GM20000 (cell line): ENCODE measurements around the gene RASA2.

Source experiments
- DNase-seq: peaks from one replicate; pipeline ENCODE4 v3.0.0; 2012; ENCODE audit warnings: low spot score
- TF ChIP-seq, protein P1 (sequence below): IDR thresholded peaks from 2 replicates; pipeline ENCODE4 v1.5.1; 2012; ENCODE audit warnings: mild to moderate bottlenecking, control low read depth; ENCODE audit errors: extremely low read depth, missing control alignments

The RASA2 gene

DNA sequence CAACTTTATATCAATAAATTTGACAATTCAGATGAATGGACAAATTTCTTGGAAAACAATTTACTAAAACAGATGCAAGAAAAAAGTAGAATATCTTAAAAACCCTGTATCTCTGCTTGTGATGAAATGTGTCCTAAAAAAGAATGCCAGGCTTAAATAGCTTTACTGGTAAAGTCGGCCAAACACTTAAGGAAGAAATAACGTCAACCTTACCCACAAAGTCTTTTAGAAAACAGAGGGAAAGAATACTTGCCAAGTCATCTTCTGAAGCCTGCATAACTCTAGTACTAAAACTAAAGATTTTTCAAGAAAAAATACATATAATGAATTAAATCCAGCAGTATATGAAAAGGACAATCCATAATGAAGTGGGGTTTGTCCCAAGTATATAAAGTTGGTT is 111.1 kb downstream of the RASA2 start:
- TF ChIP-seq, protein P1, sequence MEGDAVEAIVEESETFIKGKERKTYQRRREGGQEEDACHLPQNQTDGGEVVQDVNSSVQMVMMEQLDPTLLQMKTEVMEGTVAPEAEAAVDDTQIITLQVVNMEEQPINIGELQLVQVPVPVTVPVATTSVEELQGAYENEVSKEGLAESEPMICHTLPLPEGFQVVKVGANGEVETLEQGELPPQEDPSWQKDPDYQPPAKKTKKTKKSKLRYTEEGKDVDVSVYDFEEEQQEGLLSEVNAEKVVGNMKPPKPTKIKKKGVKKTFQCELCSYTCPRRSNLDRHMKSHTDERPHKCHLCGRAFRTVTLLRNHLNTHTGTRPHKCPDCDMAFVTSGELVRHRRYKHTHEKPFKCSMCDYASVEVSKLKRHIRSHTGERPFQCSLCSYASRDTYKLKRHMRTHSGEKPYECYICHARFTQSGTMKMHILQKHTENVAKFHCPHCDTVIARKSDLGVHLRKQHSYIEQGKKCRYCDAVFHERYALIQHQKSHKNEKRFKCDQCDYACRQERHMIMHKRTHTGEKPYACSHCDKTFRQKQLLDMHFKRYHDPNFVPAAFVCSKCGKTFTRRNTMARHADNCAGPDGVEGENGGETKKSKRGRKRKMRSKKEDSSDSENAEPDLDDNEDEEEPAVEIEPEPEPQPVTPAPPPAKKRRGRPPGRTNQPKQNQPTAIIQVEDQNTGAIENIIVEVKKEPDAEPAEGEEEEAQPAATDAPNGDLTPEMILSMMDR = no peak

DNA sequence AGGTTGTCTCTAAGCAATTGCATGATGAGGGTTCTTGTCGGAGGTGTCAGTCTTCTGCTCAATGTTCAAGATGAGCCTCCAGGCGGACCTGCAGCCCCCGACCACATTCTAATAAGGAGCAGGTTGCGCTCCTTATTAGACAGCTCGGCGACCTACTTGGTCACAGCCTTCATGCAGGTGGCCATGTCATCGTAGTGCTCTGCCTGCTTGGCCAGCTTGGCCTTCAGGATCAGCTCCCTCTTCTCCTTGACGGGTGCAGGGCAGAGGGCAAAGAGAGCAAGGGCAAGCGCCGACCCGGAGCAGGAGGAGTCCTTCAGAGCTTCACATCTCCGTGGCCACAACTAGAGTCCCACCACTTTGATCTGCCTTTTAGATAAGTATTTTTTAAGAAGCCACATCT is 113.5 kb downstream of the RASA2 start:
- DNase-seq = no peak
- TF ChIP-seq, protein P1 = no peak

More for the DNA sequence above, 111.1 kb downstream of the RASA2 start:
- no peak for DNase-seq

DNA sequence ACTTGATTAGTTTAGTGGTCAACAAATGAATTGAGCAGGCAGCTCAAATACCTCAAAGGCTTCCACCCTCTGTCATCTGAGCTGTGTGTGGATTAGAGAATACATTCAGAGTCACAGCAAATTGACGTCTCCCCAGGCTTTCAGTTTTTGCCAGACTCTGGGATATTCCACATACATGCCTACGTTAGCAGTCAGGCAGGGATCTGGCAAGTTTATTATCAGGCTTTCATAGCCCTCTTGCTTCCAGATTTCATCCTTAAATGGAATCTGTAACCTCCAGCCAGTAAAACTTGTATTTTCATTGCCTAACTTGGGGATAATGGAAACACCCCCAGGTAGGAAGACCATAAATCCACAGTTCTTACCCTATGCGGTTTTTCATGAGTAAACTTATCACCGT is 115.9 kb downstream of the RASA2 start:
- no peak for DNase-seq
- TF ChIP-seq, protein P1 = no peak

DNA sequence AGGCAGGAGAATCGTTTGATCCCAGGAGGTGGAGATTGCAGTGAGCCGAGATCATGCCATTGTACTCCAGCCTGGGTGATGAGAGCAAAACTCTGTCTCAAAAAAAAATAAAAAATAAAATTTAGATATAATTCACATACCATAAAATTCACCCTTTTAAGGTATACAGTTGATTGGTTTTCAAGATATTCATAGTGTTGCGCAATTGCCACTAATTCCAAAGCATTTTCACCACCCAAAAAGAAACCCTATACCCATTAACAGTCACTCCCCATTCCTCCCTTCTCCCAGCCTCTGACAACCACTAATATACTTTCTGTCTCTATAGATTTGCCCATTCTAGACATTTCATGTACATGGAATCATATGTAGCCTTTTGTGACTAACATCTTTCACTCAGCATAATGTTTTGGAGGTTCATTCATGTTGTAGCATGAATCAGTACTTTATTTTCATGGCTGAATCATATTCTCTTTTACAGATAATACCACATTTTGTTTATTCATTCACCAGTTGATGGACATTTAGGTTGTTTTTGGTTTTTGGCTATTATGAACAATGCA is 116.7 kb downstream of the RASA2 start:
- DNase-seq = no peak
- TF ChIP-seq, protein P1 = no peak

DNA sequence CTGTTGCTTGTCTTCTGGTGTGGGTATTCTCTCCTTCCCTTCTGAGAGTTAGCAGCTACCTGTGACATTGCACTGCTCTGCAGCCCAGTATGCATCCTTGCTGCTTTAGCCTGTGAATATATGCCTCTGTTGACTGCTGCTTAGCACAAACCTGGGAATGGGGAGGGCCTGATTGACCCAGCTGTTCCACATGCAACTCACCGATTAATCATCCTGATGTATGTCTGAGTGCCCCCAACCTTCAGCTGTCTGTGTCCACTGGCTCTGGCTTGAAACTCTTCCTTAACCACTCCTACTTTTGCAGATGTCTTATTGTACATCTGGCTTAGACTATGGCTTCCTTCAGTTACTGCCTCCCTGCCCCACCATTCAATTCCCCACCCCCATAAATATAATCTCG is 119.1 kb downstream of the RASA2 start:
- TF ChIP-seq, protein P1 = no peak

DNA sequence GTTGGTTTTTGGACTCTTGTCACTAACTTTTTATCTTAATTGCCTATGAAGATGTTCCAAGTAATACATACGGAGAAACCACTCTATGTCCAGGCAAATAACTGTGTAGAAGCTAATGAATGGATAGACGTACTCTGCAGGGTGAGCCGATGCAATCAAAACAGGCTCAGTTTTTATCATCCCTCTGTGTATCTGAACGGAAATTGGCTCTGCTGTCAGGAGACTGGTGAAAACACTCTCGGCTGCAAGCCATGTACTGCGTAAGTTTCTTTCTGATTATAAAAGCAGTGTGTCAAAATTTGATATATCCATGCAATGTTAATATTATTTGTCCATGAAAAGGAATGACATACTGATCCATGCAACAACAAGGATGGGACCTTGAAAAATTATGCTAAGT is 121.6 kb downstream of the RASA2 start:
- no peak for DNase-seq
- TF ChIP-seq, protein P1 = no peak

More for the DNA sequence above, 119.1 kb downstream of the RASA2 start:
- DNase-seq = no peak

DNA sequence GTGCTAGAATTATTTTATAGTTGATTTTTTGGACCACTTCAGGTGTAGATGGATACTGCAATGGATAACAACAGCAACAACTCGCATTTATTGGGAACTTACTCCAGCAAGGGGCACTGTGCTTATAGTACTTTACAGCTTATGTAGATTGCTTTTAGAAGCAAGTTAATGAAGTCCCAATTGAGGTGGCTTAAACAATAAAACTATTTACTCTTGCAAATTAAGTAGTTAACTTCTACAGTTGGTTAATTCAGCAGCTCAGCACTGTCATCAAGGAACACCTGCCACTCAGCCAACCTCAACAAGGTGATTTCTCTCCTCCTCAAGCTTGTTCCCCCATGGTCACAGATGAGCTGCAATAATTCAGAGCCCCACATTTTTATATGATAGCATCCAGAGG is 124.1 kb downstream of the RASA2 start:
- TF ChIP-seq, protein P1 = no peak
- DNase-seq = no peak
